Activated naive CD4-positive, alpha-beta T cell treated with anti-CD3 and anti-CD28 coated beads for 36 hours (primary cell): ENCODE results near the gene NRXN3. TPM values are rescaled to one million over a fixed set of nuclear protein-coding genes. Genes with fewer than 3 reads are reported as not detected.

Experiments
- CTCF ChIA-PET: fragments of 350-600 bp; sonication (Branson Sonifier 250); formaldehyde crosslinking; loops from one replicate; lab custom pipeline; 2021; ENCODE audit warnings: antibody characterized with exemption; lab: Charles Lee
- DNase-seq: peaks from one replicate; pipeline ENCODE4 v3.0.0-alpha.2; 2020
- H3K27ac Mint-ChIP-seq: one replicate; pipeline ENCODE4 v1.8.0; 2021; ENCODE audit warnings: mild to moderate bottlenecking, mixed read lengths
- H3K27me3 Mint-ChIP-seq: one replicate; pipeline ENCODE4 v1.8.0; 2021; ENCODE audit warnings: low read depth, mixed read lengths
- H3K36me3 Mint-ChIP-seq: one replicate; pipeline ENCODE4 v1.8.0; 2021; ENCODE audit warnings: low read depth, mixed read lengths
- H3K4me1 Mint-ChIP-seq: one replicate; pipeline ENCODE4 v1.8.0; 2021; ENCODE audit warnings: low read depth, mixed read lengths
- H3K4me3 Mint-ChIP-seq: one replicate; pipeline ENCODE4 v1.8.0; 2021; ENCODE audit warnings: mild to moderate bottlenecking, moderate library complexity, mixed read lengths
- H3K9me3 Mint-ChIP-seq: one replicate; pipeline ENCODE4 v1.8.0; 2021; ENCODE audit warnings: mixed read lengths
- intact Hi-C: fragments of 100-400 bp; cut with micrococcal nuclease; formaldehyde crosslinking; loops from one replicate; pipeline ENCODE4 v1.15.1; 2023
- total RNA-seq, 2 experiments: library from RNA; stranded (reverse); gene quantifications; one replicate each; pipeline ENCODE4 v1.2.3, GENCODE V29; 2021

NRXN3 gene
- total RNA-seq, 2 experiments from 2014 or later, result not detected

- Mint-ChIP-seq H3K36me3 (no peaks in the 10 kb centered on the region), H3K4me3 (no peak overlapping the region), H3K9me3 (no peaks in the 10 kb centered on the region), H3K27ac (no peak overlapping the region), H3K27me3 (peaks cover 11% of the 10 kb centered on the region), H3K4me1 (no peaks in the 10 kb centered on the region)
- intact Hi-C loops, result no loop called here
- CTCF ChIA-PET, result no interaction called here
- no peak for DNase-seq
Measured at GRCh38 chr14:78316052-78316451, 145.9 kb downstream of the NRXN3 start.

GRCh38 chr14:78316786-78317185 lies 146.6 kb downstream of the NRXN3 start:
- H3K36me3 Mint-ChIP-seq, result no peaks in the 10 kb centered on the region
- H3K4me1 Mint-ChIP-seq, result no peaks in the 10 kb centered on the region
- CTCF ChIA-PET, result no interaction called here
- H3K27ac Mint-ChIP-seq, result no peak overlapping the region
- H3K27me3 Mint-ChIP-seq, result peaks cover 15% of the 10 kb centered on the region
- H3K4me3 Mint-ChIP-seq, result no peak overlapping the region
- no peak for DNase-seq
- intact Hi-C loops, result no loop called here
- no peaks in the 10 kb centered on the region for H3K9me3 Mint-ChIP-seq

DNA sequence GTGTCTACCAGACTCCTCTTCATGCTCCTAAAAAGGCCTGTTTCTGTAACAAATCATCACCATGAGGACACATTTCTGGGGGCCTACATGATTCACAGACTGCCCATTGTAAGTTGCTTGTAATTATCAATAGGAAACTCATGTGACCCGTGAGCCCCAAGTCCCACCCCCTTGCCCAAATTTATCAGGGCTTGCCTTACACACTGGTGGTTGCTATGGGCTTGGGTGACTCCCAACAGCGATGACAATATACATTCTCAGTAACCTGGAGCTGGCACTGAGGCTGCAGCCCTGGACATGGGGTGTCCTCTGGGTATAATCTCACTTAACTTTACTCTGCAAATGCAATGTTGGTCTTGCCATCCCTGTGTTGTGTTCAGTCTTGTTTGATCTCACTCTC lies 149.2 kb downstream of the NRXN3 start:
- peaks cover 14% of the 10 kb centered on the region for H3K27me3 Mint-ChIP-seq
- H3K36me3 Mint-ChIP-seq, result no peaks in the 10 kb centered on the region
- CTCF ChIA-PET, result no interaction called here
- H3K27ac Mint-ChIP-seq, result no peak overlapping the region
- intact Hi-C loops, result no loop called here
- no peak for DNase-seq
- no peak overlapping the region for H3K4me3 Mint-ChIP-seq
- H3K9me3 Mint-ChIP-seq, result no peaks in the 10 kb centered on the region
- no peaks in the 10 kb centered on the region for H3K4me1 Mint-ChIP-seq

DNA sequence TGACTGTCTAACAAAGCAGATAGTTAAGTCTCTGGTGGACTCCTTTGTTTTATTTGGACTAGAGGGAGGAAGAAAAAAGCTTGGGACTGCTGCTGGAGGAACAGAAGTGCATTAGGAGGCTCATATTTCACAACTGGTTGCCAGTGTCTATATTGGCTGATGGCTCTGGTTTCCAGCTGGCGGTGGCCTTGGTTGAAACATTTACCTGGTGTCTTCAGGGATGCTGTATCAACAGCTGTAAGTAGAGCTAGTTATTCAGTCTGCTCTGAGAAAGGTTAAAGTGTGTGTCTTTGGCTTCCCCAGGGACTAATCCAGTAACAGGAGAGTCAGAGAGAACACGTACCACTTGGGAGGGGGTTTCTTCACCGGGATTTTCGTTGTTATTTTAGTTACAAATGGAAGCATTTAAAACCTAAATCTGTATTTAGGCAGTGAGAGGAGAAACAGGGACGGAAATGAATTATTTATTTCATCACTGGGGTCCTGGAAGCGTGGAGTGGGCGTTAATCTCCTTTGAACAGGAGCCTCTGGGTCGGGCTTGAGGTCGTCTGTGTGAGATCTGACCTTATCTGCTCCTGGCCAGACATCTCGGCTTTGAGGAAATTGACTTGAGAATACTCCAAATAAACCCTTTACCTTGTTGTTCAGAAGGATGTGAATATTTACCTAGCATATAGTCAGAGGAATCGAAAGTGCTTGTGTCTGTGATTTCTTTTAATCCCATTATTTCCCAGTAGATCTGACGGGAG lies 149.9 kb downstream of the NRXN3 start:
- H3K4me3 Mint-ChIP-seq, result no peak overlapping the region
- H3K27me3 Mint-ChIP-seq, result peaks cover 14% of the 10 kb centered on the region
- CTCF ChIA-PET, result no interaction called here
- DNase-seq, result no peak
- H3K9me3 Mint-ChIP-seq, result no peaks in the 10 kb centered on the region
- H3K4me1 Mint-ChIP-seq, result no peaks in the 10 kb centered on the region
- H3K36me3 Mint-ChIP-seq, result no peaks in the 10 kb centered on the region
- intact Hi-C loops, result no loop called here
- H3K27ac Mint-ChIP-seq, result no peak overlapping the region

- Mint-ChIP-seq H3K4me1 (no peaks in the 10 kb centered on the region), H3K9me3 (no peaks in the 10 kb centered on the region), H3K4me3 (no peak overlapping the region), H3K27ac (no peak overlapping the region), H3K27me3 (peaks cover 11% of the 10 kb centered on the region), H3K36me3 (no peaks in the 10 kb centered on the region)
- DNase-seq, result no peak
- CTCF ChIA-PET, result no interaction called here
- intact Hi-C loops, result no loop called here
Measured at GRCh38 chr14:78324353-78324752, 154.2 kb downstream of the NRXN3 start.

GRCh38 chr14:78325911-78326310 lies 155.7 kb downstream of the NRXN3 start:
- H3K4me1 Mint-ChIP-seq, result no peaks in the 10 kb centered on the region
- H3K9me3 Mint-ChIP-seq, result no peaks in the 10 kb centered on the region
- H3K27me3 Mint-ChIP-seq, result peaks cover 4% of the 10 kb centered on the region
- H3K27ac Mint-ChIP-seq, result no peak overlapping the region
- H3K36me3 Mint-ChIP-seq, result no peaks in the 10 kb centered on the region
- no peak for DNase-seq
- CTCF ChIA-PET, result no interaction called here
- intact Hi-C loops, result no loop called here
- H3K4me3 Mint-ChIP-seq, result no peak overlapping the region

GRCh38 chr14:78327426-78328221 lies 157.5 kb downstream of the NRXN3 start:
- no peaks in the 10 kb centered on the region for H3K4me1 Mint-ChIP-seq
- no peak overlapping the region for H3K27ac Mint-ChIP-seq
- no peaks in the 10 kb centered on the region for H3K9me3 Mint-ChIP-seq
- CTCF ChIA-PET, result interaction anchor here (0.7 kb wide), 1 partner anchor 93 kb away, joined by 4 read pairs; no protein-coding TSS in a partner anchor
- no peaks in the 10 kb centered on the region for H3K27me3 Mint-ChIP-seq
- no peak for DNase-seq
- intact Hi-C loops, result no loop called here
- H3K36me3 Mint-ChIP-seq, result no peaks in the 10 kb centered on the region
- no peak overlapping the region for H3K4me3 Mint-ChIP-seq

DNA sequence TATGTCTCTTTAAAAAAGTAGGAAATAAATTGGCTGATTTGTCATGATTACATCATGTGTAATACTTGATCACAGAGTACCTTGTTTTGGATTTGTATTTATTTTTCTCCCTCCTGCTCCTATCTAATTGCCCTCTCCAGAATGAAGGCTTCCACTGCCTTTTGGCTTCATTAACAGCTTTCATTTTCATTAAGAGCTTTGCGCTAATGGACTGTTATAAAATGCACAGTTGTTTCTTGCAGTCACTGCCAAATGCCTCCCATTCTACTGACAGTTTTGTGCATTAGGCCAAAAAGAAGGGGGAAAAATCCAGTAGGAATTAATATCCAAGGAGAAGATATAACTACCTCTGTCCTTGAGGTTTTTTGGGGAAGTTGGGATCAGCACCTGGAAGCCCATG lies 159.2 kb downstream of the NRXN3 start:
- Mint-ChIP-seq H3K4me1 (no peaks in the 10 kb centered on the region), H3K36me3 (no peaks in the 10 kb centered on the region), H3K27me3 (no peaks in the 10 kb centered on the region), H3K27ac (no peak overlapping the region), H3K4me3 (no peak overlapping the region), H3K9me3 (no peaks in the 10 kb centered on the region)
- intact Hi-C loops, result no loop called here
- CTCF ChIA-PET, result no interaction called here
- DNase-seq, result no peak

DNA sequence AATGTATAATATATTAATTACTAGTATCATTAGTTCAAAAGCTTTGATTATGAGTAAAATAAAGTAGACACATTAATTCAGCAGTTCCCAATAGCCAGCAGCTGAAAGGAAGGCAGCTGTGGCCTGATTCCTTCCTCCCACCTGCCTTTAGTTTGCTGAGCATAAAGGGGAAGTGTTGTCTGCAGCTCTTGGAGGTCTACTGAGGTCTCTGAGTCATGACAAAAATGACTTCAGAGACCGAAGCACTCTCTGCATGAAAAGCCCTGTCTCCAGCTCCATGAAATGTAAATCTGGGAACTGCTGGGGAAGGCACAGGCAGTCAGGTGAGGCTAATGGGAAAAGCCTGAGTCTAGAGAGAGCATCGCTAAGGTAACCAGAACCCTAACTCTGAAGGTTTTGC lies 165.4 kb downstream of the NRXN3 start:
- no peaks in the 10 kb centered on the region for H3K36me3 Mint-ChIP-seq
- no peak for DNase-seq
- CTCF ChIA-PET, result interaction anchor here (1.0 kb wide), 1 partner anchor 314 kb away, joined by 3 read pairs; no protein-coding TSS in a partner anchor

DNA sequence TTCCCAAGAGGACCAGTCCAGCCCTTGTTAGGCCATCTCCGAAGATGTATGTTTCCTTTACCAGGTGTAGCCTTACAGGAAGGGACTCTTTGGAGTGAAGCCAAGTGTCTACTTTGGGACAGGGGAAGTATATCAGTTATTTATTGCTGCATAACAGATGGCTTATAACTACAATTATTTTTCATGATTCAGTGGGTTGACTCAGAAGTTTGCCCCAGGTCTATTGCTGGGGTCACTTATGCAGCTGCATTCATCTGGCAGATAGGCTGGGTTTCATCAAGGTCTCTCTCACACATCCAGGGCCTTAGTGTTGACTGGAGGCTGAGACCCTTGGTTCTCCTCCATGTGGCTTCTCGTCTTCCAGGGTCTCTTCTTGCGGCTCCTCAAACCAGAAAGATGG lies 170.1 kb downstream of the NRXN3 start:
- intact Hi-C loops, result no loop called here

More for the DNA sequence above, 165.4 kb downstream of the NRXN3 start:
- H3K27me3 Mint-ChIP-seq, result no peaks in the 10 kb centered on the region
- no peaks in the 10 kb centered on the region for H3K9me3 Mint-ChIP-seq
- H3K4me3 Mint-ChIP-seq, result no peak overlapping the region
- intact Hi-C loops, result no loop called here
- no peak overlapping the region for H3K27ac Mint-ChIP-seq
- H3K4me1 Mint-ChIP-seq, result no peaks in the 10 kb centered on the region

GRCh38 chr14:78341827-78342389 lies 171.7 kb downstream of the NRXN3 start:
- H3K27ac Mint-ChIP-seq, result no peak overlapping the region
- H3K36me3 Mint-ChIP-seq, result no peaks in the 10 kb centered on the region
- no peaks in the 10 kb centered on the region for H3K9me3 Mint-ChIP-seq
- H3K4me1 Mint-ChIP-seq, result no peaks in the 10 kb centered on the region
- H3K27me3 Mint-ChIP-seq, result no peaks in the 10 kb centered on the region
- no peak overlapping the region for H3K4me3 Mint-ChIP-seq
- intact Hi-C loops, result no loop called here
- DNase-seq, result no peak
- CTCF ChIA-PET, result no interaction called here

More for the DNA sequence above, 170.1 kb downstream of the NRXN3 start:
- CTCF ChIA-PET, result no interaction called here
- no peak overlapping the region for H3K4me3 Mint-ChIP-seq
- no peaks in the 10 kb centered on the region for H3K36me3 Mint-ChIP-seq
- no peak overlapping the region for H3K27ac Mint-ChIP-seq
- no peaks in the 10 kb centered on the region for H3K9me3 Mint-ChIP-seq
- no peaks in the 10 kb centered on the region for H3K4me1 Mint-ChIP-seq
- DNase-seq, result no peak
- H3K27me3 Mint-ChIP-seq, result no peaks in the 10 kb centered on the region

- Mint-ChIP-seq H3K27ac (no peak overlapping the region), H3K4me3 (no peak overlapping the region), H3K36me3 (no peaks in the 10 kb centered on the region), H3K4me1 (no peaks in the 10 kb centered on the region), H3K9me3 (no peaks in the 10 kb centered on the region), H3K27me3 (no peaks in the 10 kb centered on the region)
- intact Hi-C loops, result no loop called here
- CTCF ChIA-PET, result no interaction called here
- no peak for DNase-seq
Measured at GRCh38 chr14:78342879-78343278, 172.7 kb downstream of the NRXN3 start.
